GM19468 (cell line): ENCODE measurements around the gene DMRTC2.

Experiments used
- ATAC-seq: cut with Tn5 transposase; IDR thresholded peaks from one replicate; pipeline ENCODE4 v1.9.1; 2021; ENCODE audit warnings: mild to moderate bottlenecking, moderate library complexity, moderate number of reproducible peaks; ENCODE audit not compliant: unreplicated experiment; ENCODE audit errors: extremely low read depth

The DMRTC2 gene

DNA sequence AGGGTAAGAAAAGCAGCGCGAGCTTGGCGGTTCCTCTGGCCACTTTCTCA, at the start of gene DMRTC2:
DMRTC2 (plus strand) TSS at position 42 of the 50 bp plus-strand sequence. CDS start 2,387 bp downstream, outside the sequence.
- ATAC-seq, result no peak

GRCh38 chr19:41796362-41796761, 48.5 kb upstream of the DMRTC2 start, which contains the start of gene CEACAM3:
Gene CEACAM3 (plus strand): TSS chr19:41796587. CDS start chr19:41796678, 91 bp downstream.
- no peak for ATAC-seq

DNA sequence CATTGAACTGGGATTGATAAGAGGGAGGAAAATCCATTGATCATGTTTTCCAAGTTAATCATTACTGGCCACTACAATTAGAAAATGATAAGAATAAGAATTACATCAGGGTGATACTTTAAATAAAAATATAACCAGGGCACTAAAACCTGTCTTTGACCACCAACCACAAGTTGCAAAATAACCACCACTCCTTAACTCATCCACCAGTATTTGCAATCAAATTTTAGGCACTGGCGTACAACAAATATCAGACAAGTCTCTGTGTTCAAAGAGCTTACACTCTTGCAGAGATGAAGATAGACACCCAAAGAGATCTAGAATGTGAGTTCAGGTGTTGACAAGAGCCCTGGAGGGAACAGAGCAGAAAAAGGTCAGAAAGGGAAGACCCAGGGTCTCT, 47.9 kb upstream of the DMRTC2 start:
- no peak for ATAC-seq

DNA sequence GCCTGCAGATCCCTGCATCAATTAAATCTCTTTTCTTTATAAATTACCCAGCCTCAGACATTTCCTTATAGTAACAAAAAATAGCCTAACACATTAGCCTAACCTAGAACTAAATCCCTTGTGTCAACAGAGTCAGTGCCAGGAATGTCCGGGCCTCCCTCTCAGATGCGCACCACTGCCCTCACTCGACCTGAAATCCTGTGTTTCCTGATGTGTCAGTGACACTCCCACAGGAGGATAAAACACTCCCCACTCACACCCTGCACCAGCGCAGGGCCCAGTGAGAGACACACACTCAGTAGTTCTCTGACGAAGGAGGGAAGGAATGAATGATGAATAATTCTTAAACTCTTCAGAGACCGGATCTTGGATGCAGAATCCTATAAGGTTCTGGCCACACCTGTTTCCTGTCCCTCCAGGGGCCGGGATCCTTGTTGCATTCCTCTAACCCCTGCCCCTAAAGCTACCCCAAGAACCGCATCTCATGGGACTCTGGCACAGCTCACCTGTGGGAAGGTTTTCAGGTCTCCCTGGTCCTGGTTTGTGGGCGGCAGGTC, 45.3 kb upstream of the DMRTC2 start:
- ATAC-seq, result no peak

GRCh38 chr19:41801031-41801430, 43.8 kb upstream of the DMRTC2 start:
- ATAC-seq, result no peak

GRCh38 chr19:41801792-41802211, 43.0 kb upstream of the DMRTC2 start:
- no peak for ATAC-seq

GRCh38 chr19:41802770-41803169, 42.1 kb upstream of the DMRTC2 start:
- ATAC-seq, result no peak

DNA sequence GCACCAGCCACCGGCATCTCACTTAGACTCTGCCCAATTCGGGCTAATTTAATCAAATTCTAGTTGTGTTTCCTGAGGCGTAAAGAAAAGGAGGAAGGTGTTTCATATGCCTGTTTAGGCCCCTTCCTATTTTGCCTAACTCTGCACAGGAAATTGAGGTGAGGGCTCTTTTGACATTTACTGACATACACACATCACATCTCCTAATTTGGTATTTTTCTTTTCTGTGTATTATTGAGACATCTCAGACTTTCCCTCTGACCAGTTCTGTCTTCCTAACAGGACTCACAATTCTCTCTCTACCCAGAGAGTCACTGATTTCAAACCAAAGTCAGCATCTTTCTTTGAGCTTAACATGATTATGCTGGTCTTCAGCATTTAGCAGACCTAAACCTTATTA, 40.5 kb upstream of the DMRTC2 start:
- no peak for ATAC-seq

GRCh38 chr19:41807176-41807575, 37.7 kb upstream of the DMRTC2 start:
- no peak for ATAC-seq

GRCh38 chr19:41808663-41809566, 35.9 kb upstream of the DMRTC2 start:
- ATAC-seq, result no peak

- no peak for ATAC-seq
These were observed 34.5 kb upstream of the DMRTC2 start for GRCh38 chr19:41810301-41810700.

- no peak for ATAC-seq
These were observed 33.8 kb upstream of the DMRTC2 start for GRCh38 chr19:41811036-41811435.

DNA sequence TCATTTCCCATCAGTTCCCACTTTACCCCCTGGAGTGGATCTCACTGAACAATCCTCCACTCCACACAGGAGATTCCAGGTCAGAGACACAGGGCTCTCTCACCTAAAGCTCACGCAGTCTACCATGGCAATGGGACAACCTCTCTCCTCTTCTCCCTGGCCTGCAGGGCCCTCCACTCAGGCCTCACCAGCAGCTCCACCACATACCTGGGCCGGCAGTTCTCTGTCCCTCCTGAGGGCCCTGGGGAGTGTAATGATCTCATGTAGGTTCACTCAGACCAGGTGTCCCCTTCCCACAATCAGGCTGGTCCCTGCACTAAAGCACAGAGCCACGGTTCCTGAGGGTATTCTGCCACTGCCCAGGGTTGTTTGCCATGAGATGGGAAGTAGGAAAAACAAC, 32.9 kb upstream of the DMRTC2 start:
- no peak for ATAC-seq

GRCh38 chr19:41813911-41814310, 30.9 kb upstream of the DMRTC2 start:
- ATAC-seq, result no peak

- no peak for ATAC-seq
These were observed 29.5 kb upstream of the DMRTC2 start for GRCh38 chr19:41815301-41815700.

GRCh38 chr19:41816761-41817160, 28.1 kb upstream of the DMRTC2 start:
- no peak for ATAC-seq

GRCh38 chr19:41821003-41821735, 23.7 kb upstream of the DMRTC2 start:
- no peak for ATAC-seq

DNA sequence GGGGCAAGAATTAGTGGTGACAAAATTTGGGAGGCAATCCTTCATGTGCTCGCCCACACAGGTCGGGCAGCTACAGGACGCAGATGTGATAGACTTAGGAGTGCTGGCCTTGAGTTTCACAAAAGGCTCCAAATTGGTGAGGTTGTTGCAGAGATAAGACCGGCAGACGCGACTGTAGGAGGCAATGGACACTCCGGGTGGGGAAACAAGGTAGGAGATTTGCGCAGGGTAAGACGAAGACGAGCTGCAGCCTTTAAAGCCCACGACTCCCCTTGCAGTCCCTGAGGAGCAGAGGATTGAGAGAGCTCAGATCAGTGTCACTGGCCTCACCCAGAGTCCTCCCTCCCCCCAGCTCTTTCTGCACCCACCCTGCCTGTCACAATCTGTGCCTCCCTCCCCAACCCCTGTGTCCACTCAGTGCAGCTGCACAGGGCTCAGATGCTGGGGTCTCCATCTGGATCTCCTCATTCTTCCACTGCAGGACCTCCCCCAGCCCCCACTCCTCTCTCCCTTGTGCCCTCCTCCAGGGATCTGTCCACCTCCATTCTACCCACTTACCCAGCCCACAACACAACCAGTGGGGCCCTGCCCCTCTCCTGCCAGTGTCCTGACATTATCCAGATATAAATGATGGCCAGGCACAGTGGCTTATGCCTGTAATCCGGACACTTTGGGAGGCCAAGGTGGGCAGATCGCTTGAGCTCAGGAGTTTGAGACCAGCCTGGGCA, 6.7 kb upstream of the DMRTC2 start:
- no peak for ATAC-seq

DNA sequence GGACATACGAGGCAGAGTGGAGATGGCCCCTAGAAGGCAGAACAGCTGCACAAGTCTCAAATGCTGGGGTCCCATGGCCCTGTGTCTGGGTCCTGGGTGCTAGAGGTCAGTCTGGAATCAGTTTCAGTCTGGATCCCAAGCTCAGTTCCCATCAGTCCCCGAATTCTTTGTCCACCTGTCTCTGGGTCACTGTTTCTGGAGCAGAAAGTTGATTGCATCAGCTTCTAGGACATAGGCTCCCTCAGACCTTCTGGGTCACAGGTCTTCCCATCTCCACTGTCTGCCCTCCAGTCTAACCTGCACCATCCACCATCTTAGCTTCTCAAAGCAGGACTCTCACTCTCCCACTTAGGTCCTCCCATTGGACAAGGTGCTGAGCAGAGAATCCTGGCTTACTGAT, 5.6 kb upstream of the DMRTC2 start:
- ATAC-seq, result no peak

- ATAC-seq, result no peak
These were observed 1.5 kb upstream of the DMRTC2 start for GRCh38 chr19:41843371-41843770.

DNA sequence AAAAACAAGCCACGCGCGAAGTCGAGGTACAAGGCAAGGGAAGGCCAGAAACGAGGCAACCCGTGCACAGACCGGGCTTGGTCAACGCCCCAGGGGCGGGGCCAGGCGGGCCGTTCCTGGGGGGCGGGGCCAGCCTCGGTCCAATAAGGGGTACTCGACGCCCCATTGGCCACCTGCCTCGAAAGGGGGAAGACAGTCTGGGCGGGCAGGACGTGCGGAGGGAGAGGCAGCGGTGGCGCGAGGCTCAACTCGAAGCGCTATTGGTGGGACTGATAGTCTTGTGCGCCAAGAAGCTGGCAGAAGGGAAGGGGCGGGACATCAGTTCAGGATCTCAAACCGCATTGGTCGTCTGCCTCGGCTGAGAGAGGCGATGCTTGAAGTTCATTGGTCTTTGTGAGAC, 241 bp upstream of the DMRTC2 start, which contains the start of gene LYPD4:
LYPD4 (minus strand) TSS at position 83 of the 400 bp plus-strand sequence. CDS start 5,398 bp downstream, outside the sequence.
- no peak for ATAC-seq
